Measurements from ENCODE around the gene OIT3.
A peak's percentile ranks its signal among the peaks of the same experiment; 100 is the strongest.

OIT3 gene

GRCh38 chr10:72893136-72893798 is at the start of gene OIT3:
Gene OIT3, plus strand, starts transcription at chr10:72893739. Its CDS starts 60 bp downstream, at chr10:72893799.
- no peak for DNase-seq

- DNase-seq, result no peak
Observed at GRCh38 chr10:72846238-72846637, 47.3 kb upstream of the OIT3 start.

- no peak for DNase-seq
Observed at GRCh38 chr10:72847681-72848080, 45.9 kb upstream of the OIT3 start.

GRCh38 chr10:72850861-72851260 is 42.7 kb upstream of the OIT3 start:
- no peak for DNase-seq

- no peak for DNase-seq
Observed at GRCh38 chr10:72851509-72851908, 42.0 kb upstream of the OIT3 start.

GRCh38 chr10:72852508-72852907 is 41.0 kb upstream of the OIT3 start:
- DNase-seq, result peak; percentile 12 to 23

GRCh38 chr10:72855129-72855528 is 38.4 kb upstream of the OIT3 start:
- no peak for DNase-seq

- DNase-seq, result no peak
Observed at GRCh38 chr10:72855790-72856189, 37.7 kb upstream of the OIT3 start.

- DNase-seq, result no peak
Observed at GRCh38 chr10:72858067-72858466, 35.5 kb upstream of the OIT3 start.

- DNase-seq, result no peak
Observed at GRCh38 chr10:72862957-72863356, 30.6 kb upstream of the OIT3 start.

- peak; percentile 49 to 59 for DNase-seq
Observed at GRCh38 chr10:72875250-72876055, 18.1 kb upstream of the OIT3 start.

- no peak for DNase-seq
Observed at GRCh38 chr10:72879245-72879644, 14.3 kb upstream of the OIT3 start.

GRCh38 chr10:72881291-72881690 is 12.2 kb upstream of the OIT3 start:
- DNase-seq, result no peak

- no peak for DNase-seq
Observed at GRCh38 chr10:72883861-72884260, 9.7 kb upstream of the OIT3 start.

GRCh38 chr10:72885953-72886352 is 7.6 kb upstream of the OIT3 start:
- DNase-seq, result no peak

GRCh38 chr10:72886621-72887020 is 6.9 kb upstream of the OIT3 start:
- no peak for DNase-seq

- DNase-seq, result peak; percentile 66 to 79
Observed at GRCh38 chr10:72887043-72887442, 6.5 kb upstream of the OIT3 start.

GRCh38 chr10:72888151-72888638 is 5.3 kb upstream of the OIT3 start:
- DNase-seq, result no peak

- no peak for DNase-seq
Observed at GRCh38 chr10:72889391-72889831, 4.1 kb upstream of the OIT3 start.

- no peak for DNase-seq
Observed at GRCh38 chr10:72890086-72890485, 3.5 kb upstream of the OIT3 start.

GRCh38 chr10:72895236-72895850 is 1.8 kb downstream of the OIT3 start:
- DNase-seq, result no peak

- DNase-seq, result no peak
Observed at GRCh38 chr10:72898616-72899015, 5.1 kb downstream of the OIT3 start.

- no peak for DNase-seq
Observed at GRCh38 chr10:72899545-72899944, 6.0 kb downstream of the OIT3 start.

Data from Kasumi-1 (cell line).